NOMO-1 treated with dmso at 0.1 percent for 144 hours (cell line): ENCODE results near the gene KLHL26.

Experiments
- DNase-seq: peaks from one replicate; lab custom pipeline; 2025; ENCODE audit not compliant: unreplicated experiment; lab: John Stamatoyannopoulos, UW

KLHL26 gene

GRCh38 chr19:18683109-18683957 is 46.5 kb downstream of the KLHL26 start, which contains the start of gene CRTC1:
TSS of gene CRTC1 (plus strand) at chr19:18683680. CDS start at chr19:18683703, 23 bp downstream.
- peak; percentile 73 for DNase-seq

GRCh38 chr19:18683958-18684641 is 47.3 kb downstream of the KLHL26 start:
- DNase-seq, result no peak

- DNase-seq, result no peak
These were observed 47.8 kb downstream of the KLHL26 start for GRCh38 chr19:18684642-18684993.

DNA sequence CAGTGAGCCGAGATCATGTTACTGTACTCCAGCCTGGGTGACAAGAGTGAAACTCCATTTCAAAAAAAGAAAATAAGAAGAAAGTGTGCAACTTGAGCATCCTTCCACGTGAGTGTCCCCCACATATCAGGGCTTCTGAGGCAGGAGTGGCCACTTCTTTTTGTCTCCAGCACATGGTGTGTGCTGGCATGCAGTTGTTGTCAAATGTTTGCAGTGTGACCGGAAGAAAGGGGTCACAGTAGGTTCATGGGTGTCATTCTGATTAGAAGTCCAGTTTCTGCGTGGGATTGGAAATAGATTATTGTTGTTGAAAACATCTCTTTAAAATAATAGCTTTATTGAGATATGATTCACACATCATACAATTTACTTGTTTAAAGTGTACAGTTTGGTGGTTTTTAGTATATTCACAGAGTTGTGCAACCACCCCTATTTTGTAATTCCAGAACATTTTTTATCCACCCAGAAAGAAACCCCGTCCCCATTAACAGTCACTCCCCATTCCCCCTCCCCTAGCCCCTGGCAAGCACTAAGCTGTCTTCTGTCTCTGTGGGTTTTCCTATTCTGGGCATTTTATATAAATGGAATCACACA is 48.9 kb downstream of the KLHL26 start:
- no peak for DNase-seq

DNA sequence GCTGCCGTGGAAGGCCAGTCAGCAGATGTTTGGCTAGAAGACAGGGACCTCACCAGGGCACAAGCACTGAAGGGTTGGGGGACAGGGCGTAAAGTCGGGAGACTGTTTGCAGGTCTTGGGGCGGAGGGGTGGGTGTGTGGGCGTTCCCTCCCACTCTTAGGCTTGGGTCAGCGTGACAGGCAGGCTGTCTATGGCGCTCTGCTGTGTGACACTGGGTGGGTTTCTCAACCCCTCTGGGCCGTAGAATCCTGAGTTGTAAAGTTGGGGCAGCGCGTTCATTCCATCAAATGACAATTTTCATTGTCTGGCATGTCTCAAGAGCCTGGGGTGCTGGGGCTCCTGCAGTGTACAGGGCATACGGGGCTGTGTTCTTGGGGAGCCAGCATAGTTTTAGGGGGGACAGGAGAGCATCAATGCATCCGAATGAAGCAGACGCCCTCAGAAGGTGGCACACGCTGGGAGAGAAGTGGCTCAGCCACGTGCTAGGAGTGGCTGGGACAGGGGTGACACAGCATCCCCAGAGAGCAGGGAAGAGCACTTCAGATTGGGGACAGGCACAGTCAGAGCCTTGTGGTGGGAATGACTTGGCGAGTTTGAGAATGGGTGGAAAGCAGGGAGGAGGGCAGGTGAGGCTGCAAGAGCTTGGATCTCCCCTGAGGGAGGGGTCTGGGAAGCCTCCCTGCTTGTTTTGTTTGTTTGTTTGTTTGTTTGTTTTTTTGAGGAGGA is 51.1 kb downstream of the KLHL26 start:
- DNase-seq, result no peak

- no peak for DNase-seq
These were observed 59.2 kb downstream of the KLHL26 start for GRCh38 chr19:18696023-18696422.

DNA sequence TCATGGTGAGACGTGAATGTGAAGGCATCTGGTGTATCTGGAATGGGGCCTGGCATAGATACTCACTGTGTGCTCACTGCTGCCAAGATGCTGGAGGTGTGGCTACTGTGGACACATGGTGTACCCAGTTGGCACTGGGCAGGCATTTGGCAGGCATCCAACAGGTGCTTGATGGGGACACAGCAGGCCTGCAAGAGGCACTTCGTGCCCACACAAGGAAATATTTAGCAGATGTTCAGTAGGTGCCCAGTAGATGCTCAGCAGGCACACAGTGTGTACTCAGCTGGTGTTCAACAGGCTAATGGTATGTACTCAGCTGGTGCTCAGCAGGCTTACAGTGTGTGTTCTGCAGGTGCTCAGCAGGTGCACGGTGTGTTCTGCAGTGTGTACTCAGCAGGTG is 60.9 kb downstream of the KLHL26 start:
- no peak for DNase-seq

- no peak for DNase-seq
These were observed 61.7 kb downstream of the KLHL26 start for GRCh38 chr19:18698321-18699167.

DNA sequence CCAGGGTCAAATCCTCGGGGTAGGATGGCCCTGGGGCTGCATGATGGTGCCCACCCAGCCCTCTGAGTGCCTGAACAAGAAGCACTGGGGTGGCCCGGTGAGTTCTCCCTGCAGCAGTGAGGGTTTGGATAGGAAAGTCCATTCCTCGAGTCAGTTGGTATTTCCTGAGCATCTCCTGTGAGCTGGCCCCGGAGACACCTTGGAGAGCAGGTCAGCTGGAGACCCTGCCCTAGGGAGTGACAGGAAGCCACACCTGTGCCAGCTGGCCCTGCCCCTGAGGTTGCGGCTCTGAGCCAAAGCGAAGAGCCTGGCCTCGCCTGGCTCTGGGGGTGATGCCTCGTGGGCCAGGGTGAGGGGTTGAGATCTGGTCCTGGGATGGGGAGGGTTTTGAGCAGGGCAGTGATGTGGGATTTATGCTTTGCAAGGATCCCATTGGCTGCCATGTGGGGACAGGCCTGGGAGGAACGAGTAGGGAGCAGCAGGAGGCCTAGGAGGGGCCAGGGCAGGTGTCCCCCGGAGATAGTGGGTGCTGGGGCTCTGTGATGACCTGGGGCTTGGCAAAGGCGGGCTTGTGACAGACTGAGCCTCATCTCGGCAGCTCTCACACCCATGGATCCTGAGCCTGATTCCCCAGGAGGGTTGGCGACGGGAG is 62.7 kb downstream of the KLHL26 start:
- no peak for DNase-seq

DNA sequence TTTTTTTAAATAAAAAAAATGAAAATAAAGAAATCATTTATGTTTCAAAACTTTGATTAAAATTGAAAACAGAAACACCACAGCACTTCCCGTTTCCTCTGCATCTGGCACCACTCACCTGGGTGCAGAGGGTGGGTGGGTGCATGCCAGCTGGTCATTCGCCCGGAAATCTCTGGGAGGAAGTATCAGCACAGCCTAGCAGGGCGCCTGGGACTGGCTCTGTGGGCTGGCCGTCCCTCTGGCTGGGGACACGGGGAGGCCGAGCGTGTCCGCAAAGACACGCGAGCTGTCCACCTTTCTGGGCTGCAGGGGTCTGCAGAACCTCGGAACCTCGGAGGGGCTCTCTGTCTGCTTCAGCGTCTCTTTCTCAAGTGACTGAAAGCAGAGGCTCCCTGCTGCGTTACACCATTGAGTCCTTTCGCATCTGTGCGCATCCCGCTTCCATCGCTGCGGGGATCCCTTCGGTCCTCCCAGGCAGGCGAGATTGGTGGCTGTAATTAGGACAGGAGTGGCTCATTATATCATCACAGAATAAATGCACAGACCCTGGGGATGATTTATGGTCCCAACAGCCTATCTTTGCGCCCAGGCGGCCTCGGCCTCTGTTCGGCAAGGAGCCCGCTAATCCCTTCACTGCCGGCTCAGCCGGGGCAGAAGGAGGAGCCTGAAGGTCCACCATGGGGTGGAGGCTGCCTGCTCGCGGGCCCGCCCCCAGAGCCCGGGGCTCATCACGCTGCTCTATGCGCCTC is 63.8 kb downstream of the KLHL26 start:
- DNase-seq, result no peak

- DNase-seq, result no peak
These were observed 64.4 kb downstream of the KLHL26 start for GRCh38 chr19:18701250-18701608.

DNA sequence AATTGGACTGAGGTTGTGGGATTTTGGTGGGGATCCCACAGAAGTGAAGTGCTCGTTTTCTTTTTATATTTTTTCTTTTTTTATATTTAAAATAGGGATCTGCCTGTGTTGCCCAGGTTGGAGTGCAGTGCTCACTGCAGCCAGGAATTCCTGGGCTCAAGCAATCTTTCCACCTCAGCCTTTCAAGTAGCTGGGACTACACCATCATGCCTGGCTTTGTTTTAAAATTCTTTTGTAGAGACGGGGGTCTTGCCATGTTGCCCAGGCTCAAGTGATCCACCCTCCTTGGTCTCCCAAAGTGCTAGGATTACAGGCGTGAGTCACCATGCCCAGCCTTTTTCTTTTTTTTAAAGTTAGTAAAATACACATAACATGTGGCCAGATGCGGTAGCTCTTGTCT is 67.2 kb downstream of the KLHL26 start:
- DNase-seq, result no peak

DNA sequence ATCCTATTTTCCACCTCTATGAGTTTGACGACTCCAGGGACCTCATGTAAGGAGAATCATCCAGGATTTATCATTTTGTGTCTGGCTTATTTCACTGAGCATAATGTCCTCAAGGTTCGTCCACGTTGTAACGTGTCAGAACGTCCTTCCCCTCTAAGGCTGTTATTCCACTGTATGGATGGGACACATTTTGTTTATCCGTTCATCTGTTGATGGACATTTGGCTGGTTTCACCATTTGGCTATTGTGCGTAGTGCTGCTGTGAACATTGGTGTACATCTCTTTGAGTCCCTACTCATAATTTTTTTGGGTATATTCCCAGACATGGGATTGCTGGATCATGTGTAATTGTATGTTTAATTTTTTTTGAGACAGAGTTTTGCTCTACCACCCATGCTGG is 68.1 kb downstream of the KLHL26 start:
- DNase-seq, result no peak

DNA sequence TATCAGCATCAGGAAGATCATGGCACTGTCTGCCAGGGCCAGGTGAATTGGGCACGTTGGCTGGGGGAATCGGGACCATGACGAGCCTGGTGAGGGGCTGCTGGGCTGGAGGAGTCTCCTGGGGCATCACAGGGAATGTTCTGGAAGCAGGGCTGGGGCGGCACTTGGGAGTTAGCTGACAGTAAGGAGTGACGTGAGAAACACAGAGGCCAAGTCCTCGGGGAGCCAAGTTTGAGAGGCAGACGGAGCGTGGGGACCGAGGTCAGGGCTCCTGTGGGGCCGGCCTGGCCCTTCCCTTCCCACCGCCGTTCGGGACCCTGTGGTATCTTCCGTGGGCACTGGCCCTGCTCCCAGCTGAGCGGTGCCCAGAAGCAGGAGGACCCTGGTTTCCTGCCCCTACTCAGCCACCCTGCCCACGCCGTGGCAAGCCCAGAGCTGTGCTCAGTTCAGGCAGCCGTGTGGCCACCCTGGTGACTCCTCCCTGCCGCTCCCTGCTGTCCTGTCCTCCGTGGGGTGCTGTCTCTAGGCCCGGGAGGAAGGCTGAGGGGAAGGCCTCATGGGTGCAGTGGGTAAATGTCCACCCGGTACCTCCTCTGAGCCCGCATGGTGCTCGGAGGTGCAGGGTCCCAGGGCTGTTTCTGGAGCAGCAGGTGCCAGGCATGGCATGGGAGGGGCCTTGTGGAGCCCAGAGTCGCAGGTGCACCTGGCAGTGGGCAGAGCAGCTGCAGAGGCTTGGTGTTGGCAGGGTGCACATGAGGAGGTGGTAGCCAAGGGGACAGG is 71.8 kb downstream of the KLHL26 start:
- no peak for DNase-seq

GRCh38 chr19:18709546-18709945 is 72.7 kb downstream of the KLHL26 start:
- DNase-seq, result no peak

- DNase-seq, result no peak
These were observed 73.4 kb downstream of the KLHL26 start for GRCh38 chr19:18710186-18710585.

DNA sequence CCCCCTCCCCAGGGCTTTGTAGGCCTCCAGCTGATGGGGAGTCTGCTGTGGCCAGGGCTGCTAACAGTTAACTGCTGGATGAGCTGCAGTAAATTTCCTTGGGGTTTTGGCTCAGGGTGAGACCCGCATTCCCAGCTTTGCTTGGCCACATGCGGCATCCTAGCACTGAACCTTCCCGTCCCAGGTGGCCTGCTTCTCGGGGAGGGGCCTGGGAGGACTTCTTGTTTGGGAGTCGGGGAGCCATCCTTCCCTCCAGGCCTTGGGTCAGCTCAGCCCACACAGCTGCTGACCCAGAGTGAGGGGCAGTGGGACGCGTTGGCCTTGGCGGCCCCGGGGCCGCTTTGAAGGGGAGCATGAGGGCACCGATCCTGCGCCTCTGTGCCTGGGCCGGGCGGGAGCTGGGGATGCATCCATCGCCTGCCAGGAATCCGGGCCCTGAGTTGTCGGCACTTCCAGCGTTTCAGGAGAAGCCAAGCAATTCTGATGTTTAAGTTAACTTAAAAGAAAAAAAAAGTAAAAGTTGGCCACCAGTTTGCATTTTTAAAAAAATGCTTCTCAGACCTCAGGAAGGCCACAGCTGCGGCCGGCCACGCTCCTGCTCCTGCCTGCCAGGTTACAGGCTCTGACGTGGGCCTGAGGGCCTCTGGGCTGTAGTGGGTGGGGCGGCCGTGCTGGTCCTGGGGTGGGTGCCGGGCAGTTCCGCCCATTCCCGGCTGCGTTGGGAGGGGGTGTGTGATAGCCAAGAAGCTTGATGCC is 74.3 kb downstream of the KLHL26 start:
- DNase-seq, result no peak

- no peak for DNase-seq
These were observed 75.1 kb downstream of the KLHL26 start for GRCh38 chr19:18711893-18712292.
